Astrocyte (in vitro differentiated cells and primary cell): ENCODE data around the gene LRCH1. TPM values are rescaled to one million over a fixed set of nuclear protein-coding genes. Genes with fewer than 3 reads are reported as not detected.

Experiments used
- DNase-seq: peaks from one replicate; pipeline ENCODE4 v3.0.0-alpha.2; 2010; ENCODE audit warnings: low read depth
- FAIRE-seq: peaks from 2 replicates; lab custom pipeline; 2011; peaks lifted over from hg19 to GRCh38; lab: Jason Lieb, UNC
- H2AFZ ChIP-seq: 2 replicates; pipeline ENCODE4 v1.6.0; 2012; ENCODE audit warnings: low read depth, low read length, inconsistent platforms
- H3K27ac ChIP-seq: 2 replicates; pipeline ENCODE4 v1.5.1; 2011; ENCODE audit warnings: low read depth, low read length, inconsistent platforms
- H3K27me3 ChIP-seq: 2 replicates; pipeline ENCODE4 v1.6.0; 2011; ENCODE audit warnings: low read length, inconsistent platforms; ENCODE audit not compliant: insufficient read depth
- H3K36me3 ChIP-seq: 2 replicates; pipeline ENCODE4 v1.5.1; 2011; ENCODE audit warnings: low read length, inconsistent platforms; ENCODE audit not compliant: insufficient read depth
- H3K4me1 ChIP-seq: 2 replicates; pipeline ENCODE4 v1.5.1; 2011; ENCODE audit warnings: low read length, inconsistent platforms; ENCODE audit not compliant: insufficient read depth
- H3K4me2 ChIP-seq: 2 replicates; pipeline ENCODE4 v1.6.0; 2012; ENCODE audit warnings: low read length, inconsistent platforms
- H3K4me3 ChIP-seq: 2 replicates; pipeline ENCODE4 v1.5.1; 2011; ENCODE audit warnings: low read depth, mild to moderate bottlenecking, low read length, inconsistent platforms; ENCODE audit not compliant: insufficient read depth
- H3K79me2 ChIP-seq: 2 replicates; pipeline ENCODE4 v1.6.0; 2012; ENCODE audit warnings: mild to moderate bottlenecking, low read length, inconsistent platforms; ENCODE audit not compliant: insufficient read depth
- H3K9ac ChIP-seq: 2 replicates; pipeline ENCODE4 v1.6.0; 2012; ENCODE audit warnings: mild to moderate bottlenecking, low read length, inconsistent platforms
- H3K9me3 ChIP-seq: 2 replicates; pipeline ENCODE4 v1.5.1; 2012; ENCODE audit warnings: low read depth, mild to moderate bottlenecking, low read length, inconsistent platforms; ENCODE audit not compliant: insufficient read depth
- H4K20me1 ChIP-seq: 2 replicates; pipeline ENCODE4 v1.6.0; 2012; ENCODE audit warnings: low read length, inconsistent platforms; ENCODE audit not compliant: insufficient read depth
- H3K27ac Mint-ChIP-seq: one replicate; pipeline ENCODE4 v1.8.0; 2021; ENCODE audit warnings: mild to moderate bottlenecking, mixed read lengths; ENCODE audit not compliant: unreplicated experiment
- H3K27me3 Mint-ChIP-seq: one replicate; pipeline ENCODE4 v1.8.0; 2021; ENCODE audit warnings: low read depth, mixed read lengths; ENCODE audit not compliant: unreplicated experiment
- H3K36me3 Mint-ChIP-seq: one replicate; pipeline ENCODE4 v1.8.0; 2021; ENCODE audit warnings: low read depth, mixed read lengths; ENCODE audit not compliant: unreplicated experiment
- H3K4me1 Mint-ChIP-seq: one replicate; pipeline ENCODE4 v1.8.0; 2021; ENCODE audit warnings: low read depth, mixed read lengths; ENCODE audit not compliant: unreplicated experiment
- H3K4me3 Mint-ChIP-seq: one replicate; pipeline ENCODE4 v1.8.0; 2021; ENCODE audit warnings: mild to moderate bottlenecking, moderate library complexity, mixed read lengths; ENCODE audit not compliant: unreplicated experiment
- H3K9me3 Mint-ChIP-seq: one replicate; pipeline ENCODE4 v1.8.0; 2021; ENCODE audit warnings: mild to moderate bottlenecking, mixed read lengths; ENCODE audit not compliant: unreplicated experiment
- CTCF ChIP-seq: IDR thresholded peaks from 2 replicates; pipeline ENCODE4 v1.5.1; 2011; ENCODE audit warnings: low read depth, mild to moderate bottlenecking, inconsistent platforms, low read length, moderate library complexity; ENCODE audit not compliant: insufficient read depth
- EZH2 ChIP-seq: IDR thresholded peaks from 2 replicates; pipeline ENCODE4 v1.6.1; 2012; ENCODE audit warnings: mild to moderate bottlenecking, low read length, inconsistent platforms; ENCODE audit not compliant: insufficient read depth
- total RNA-seq: library from RNA; stranded (reverse); gene quantifications from 2 replicates; pipeline ENCODE4 v1.2.1, GENCODE V29; 2021

The LRCH1 gene
- total RNA-seq, 1 donor from 2014 or later: 17.7 TPM

DNA sequence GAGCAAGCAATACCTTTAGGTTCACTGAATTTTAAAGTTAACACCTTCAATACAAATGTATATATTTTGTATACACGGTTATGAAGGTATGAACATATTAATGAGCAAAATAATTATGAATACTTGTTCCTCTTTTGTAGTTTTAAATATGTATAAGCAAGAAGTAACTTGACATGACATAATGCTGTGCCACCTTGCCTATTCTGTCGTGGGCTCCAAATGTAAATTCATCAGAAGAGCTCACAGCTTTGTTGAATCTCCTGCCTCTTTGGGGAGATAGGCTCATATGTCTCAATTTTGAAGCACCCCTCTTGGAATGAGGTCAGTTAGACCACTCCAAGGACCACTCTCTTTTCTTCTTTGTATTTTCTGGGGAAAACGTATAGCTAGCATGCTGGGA lies 59.3 kb downstream of the LRCH1 start:
- no peaks in the 10 kb centered on the region for H3K27me3 ChIP-seq
- Mint-ChIP-seq H3K27me3 (no peaks in the 10 kb centered on the region), H3K9me3 (no peaks in the 10 kb centered on the region), H3K27ac (no peak overlapping the region), H3K4me3 (no peak overlapping the region), H3K36me3 (no peaks in the 10 kb centered on the region), H3K4me1 (peaks cover 40% of the 10 kb centered on the region)
- H3K4me1 ChIP-seq: no peaks in the 10 kb centered on the region
- FAIRE-seq (no peak), DNase-seq (no peak)
- H2AFZ ChIP-seq: no peak overlapping the region
- no peaks in the 10 kb centered on the region for H3K36me3 ChIP-seq
- no peak overlapping the region for H3K9ac ChIP-seq
- no peak overlapping the region for H3K4me3 ChIP-seq
- H3K4me2 ChIP-seq: no peak overlapping the region
- no peak overlapping the region for H3K27ac ChIP-seq
- no peaks in the 10 kb centered on the region for H3K9me3 ChIP-seq
- peaks cover 60% of the 10 kb centered on the region for H4K20me1 ChIP-seq
- peaks cover 67% of the 10 kb centered on the region for H3K79me2 ChIP-seq
- no peak for TF ChIP-seq EZH2
- no peak for TF ChIP-seq CTCF

GRCh38 chr13:46613409-46614049 lies 60.6 kb downstream of the LRCH1 start:
- H3K4me1 Mint-ChIP-seq: peaks cover 36% of the 10 kb centered on the region
- Histone ChIP-seq H3K9me3 (no peaks in the 10 kb centered on the region), H3K4me3 (no peak overlapping the region), H3K27ac (no peak overlapping the region), H3K79me2 (peaks cover 70% of the 10 kb centered on the region), H4K20me1 (peaks cover 59% of the 10 kb centered on the region), H3K36me3 (no peaks in the 10 kb centered on the region), H3K4me2 (no peak overlapping the region), H3K4me1 (no peaks in the 10 kb centered on the region), H2AFZ (no peak overlapping the region), H3K27me3 (no peaks in the 10 kb centered on the region), H3K9ac (no peak overlapping the region)
- DNase-seq (no peak), FAIRE-seq (no peak)
- no peak overlapping the region for H3K27ac Mint-ChIP-seq
- no peaks in the 10 kb centered on the region for H3K36me3 Mint-ChIP-seq
- TF ChIP-seq CTCF (no peak), EZH2 (no peak)
- no peaks in the 10 kb centered on the region for H3K27me3 Mint-ChIP-seq
- no peaks in the 10 kb centered on the region for H3K9me3 Mint-ChIP-seq
- no peak overlapping the region for H3K4me3 Mint-ChIP-seq

GRCh38 chr13:46614582-46614981 lies 61.6 kb downstream of the LRCH1 start:
- Histone ChIP-seq H4K20me1 (peaks cover 58% of the 10 kb centered on the region), H3K36me3 (no peaks in the 10 kb centered on the region), H2AFZ (no peak overlapping the region), H3K27ac (no peak overlapping the region), H3K9ac (no peak overlapping the region), H3K4me3 (no peak overlapping the region), H3K79me2 (peaks cover 65% of the 10 kb centered on the region), H3K4me2 (no peak overlapping the region), H3K4me1 (no peaks in the 10 kb centered on the region), H3K27me3 (no peaks in the 10 kb centered on the region), H3K9me3 (no peaks in the 10 kb centered on the region)
- TF ChIP-seq EZH2: no peak
- no peak for TF ChIP-seq CTCF
- no peak for FAIRE-seq
- DNase-seq: peak; percentile 58
- peaks cover 32% of the 10 kb centered on the region for H3K4me1 Mint-ChIP-seq
- H3K27me3 Mint-ChIP-seq: no peaks in the 10 kb centered on the region
- no peak overlapping the region for H3K4me3 Mint-ChIP-seq
- no peak overlapping the region for H3K27ac Mint-ChIP-seq
- H3K36me3 Mint-ChIP-seq: no peaks in the 10 kb centered on the region
- H3K9me3 Mint-ChIP-seq: no peaks in the 10 kb centered on the region
